Measurements from ENCODE around the gene TEX29.

TEX29 gene

GRCh38 chr13:111343186-111343805 lies 22.9 kb downstream of the TEX29 start:
- no peak for DNase-seq (ENCODE audit: low read depth)

GRCh38 chr13:111344471-111345191 lies 24.2 kb downstream of the TEX29 start:
- DNase-seq (ENCODE audit: low read depth): no peak

- no peak for DNase-seq (ENCODE audit: low read depth)
These were observed 25.2 kb downstream of the TEX29 start for GRCh38 chr13:111345682-111346081.

GRCh38 chr13:111346101-111346680 lies 25.7 kb downstream of the TEX29 start:
- DNase-seq (ENCODE audit: low read depth): no peak

GRCh38 chr13:111347438-111347837 lies 27.0 kb downstream of the TEX29 start:
- no peak for DNase-seq (ENCODE audit: low read depth)

GRCh38 chr13:111353508-111353907 lies 33.1 kb downstream of the TEX29 start:
- no peak for DNase-seq (ENCODE audit: low read depth)

- no peak for DNase-seq (ENCODE audit: low read depth)
These were observed 34.3 kb downstream of the TEX29 start for GRCh38 chr13:111354789-111355188.

GRCh38 chr13:111356795-111357194 lies 36.4 kb downstream of the TEX29 start:
- no peak for DNase-seq (ENCODE audit: low read depth)

- DNase-seq (ENCODE audit: low read depth): no peak
These were observed 38.9 kb downstream of the TEX29 start for GRCh38 chr13:111359237-111359915.

GRCh38 chr13:111359930-111360329 lies 39.5 kb downstream of the TEX29 start:
- DNase-seq (ENCODE audit: low read depth): no peak

GRCh38 chr13:111360452-111360851 lies 40.0 kb downstream of the TEX29 start:
- DNase-seq (ENCODE audit: low read depth): no peak

GRCh38 chr13:111361046-111361872 lies 40.8 kb downstream of the TEX29 start:
- DNase-seq (ENCODE audit: low read depth): no peak

GRCh38 chr13:111361873-111362648 lies 41.6 kb downstream of the TEX29 start:
- no peak for DNase-seq (ENCODE audit: low read depth)

GRCh38 chr13:111363121-111363520 lies 42.7 kb downstream of the TEX29 start:
- DNase-seq (ENCODE audit: low read depth): no peak

- DNase-seq (ENCODE audit: low read depth): no peak
These were observed 43.1 kb downstream of the TEX29 start for GRCh38 chr13:111363591-111363990.

- no peak for DNase-seq (ENCODE audit: low read depth)
These were observed 44.9 kb downstream of the TEX29 start for GRCh38 chr13:111365149-111366005.

- no peak for DNase-seq (ENCODE audit: low read depth)
These were observed 46.9 kb downstream of the TEX29 start for GRCh38 chr13:111367340-111367739.

- no peak for DNase-seq (ENCODE audit: low read depth)
These were observed 47.6 kb downstream of the TEX29 start for GRCh38 chr13:111368091-111368490.

GRCh38 chr13:111370147-111370546 lies 49.7 kb downstream of the TEX29 start:
- no peak for DNase-seq (ENCODE audit: low read depth)
